Activated CD8-positive, alpha-beta memory T cell treated with anti-CD3 and anti-CD28 coated beads for 4 hours (primary cell): ENCODE results near the gene SSBP3.

Source experiments
- DNase-seq, 2 donors: peaks; one replicate each; pipeline ENCODE4 v3.0.0-alpha.2; 2020; ENCODE audit warnings: low read depth in 2 of 2

SSBP3 gene

DNA sequence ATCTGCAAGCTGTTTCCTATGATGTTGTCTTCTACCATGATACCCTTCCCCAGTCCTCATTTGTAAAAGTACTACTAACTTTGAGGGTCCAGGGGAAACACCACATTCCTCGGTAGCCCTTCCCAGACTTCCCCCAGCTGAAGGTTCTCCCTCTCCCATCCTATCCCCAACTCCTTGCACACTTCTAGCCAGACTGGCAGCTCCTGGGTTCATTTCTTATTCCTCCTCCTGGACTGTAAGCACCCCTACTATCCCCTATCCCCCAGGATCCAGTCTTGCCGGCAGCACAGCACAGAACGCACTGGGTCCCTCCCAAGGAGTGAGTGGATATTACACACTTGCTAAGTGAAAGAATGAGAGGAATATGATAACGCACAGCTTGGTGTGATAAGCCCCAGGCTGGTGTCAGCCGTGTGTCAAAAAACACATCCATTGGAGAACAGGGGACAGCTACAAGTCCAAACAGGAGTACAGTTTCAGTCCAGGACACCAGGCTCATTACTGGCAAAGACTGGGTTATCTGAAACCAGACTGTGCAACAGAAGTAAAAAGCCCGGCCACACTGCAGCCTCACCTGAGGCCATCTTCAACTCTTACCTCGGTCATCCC is 100.2 kb downstream of the SSBP3 start:
- DNase-seq = no peak

DNA sequence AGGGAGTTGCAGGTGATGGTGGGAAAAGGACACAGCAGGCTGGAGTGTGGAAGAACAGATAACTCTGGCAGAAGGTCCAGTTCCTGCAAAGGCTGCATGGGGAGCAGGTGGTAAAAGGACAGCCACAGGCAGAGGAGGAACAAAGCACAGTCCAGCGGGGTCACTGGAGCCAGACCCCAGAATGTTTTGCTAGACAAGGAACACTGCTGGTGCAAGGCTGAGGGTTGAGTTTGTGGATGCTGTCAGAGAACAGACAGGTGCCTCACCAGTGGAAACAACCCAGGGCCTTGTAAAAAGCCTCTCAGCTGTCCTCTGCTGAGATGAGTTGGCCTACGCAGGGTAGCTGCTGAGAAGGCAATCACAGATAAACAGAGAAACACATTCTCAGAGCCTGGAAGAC is 101.7 kb downstream of the SSBP3 start:
- no peak for DNase-seq

- DNase-seq = no peak
Observed at GRCh38 chr1:54302951-54303843, 103.0 kb downstream of the SSBP3 start.

- no peak for DNase-seq
Observed at GRCh38 chr1:54302549-54302948, 103.6 kb downstream of the SSBP3 start.

DNA sequence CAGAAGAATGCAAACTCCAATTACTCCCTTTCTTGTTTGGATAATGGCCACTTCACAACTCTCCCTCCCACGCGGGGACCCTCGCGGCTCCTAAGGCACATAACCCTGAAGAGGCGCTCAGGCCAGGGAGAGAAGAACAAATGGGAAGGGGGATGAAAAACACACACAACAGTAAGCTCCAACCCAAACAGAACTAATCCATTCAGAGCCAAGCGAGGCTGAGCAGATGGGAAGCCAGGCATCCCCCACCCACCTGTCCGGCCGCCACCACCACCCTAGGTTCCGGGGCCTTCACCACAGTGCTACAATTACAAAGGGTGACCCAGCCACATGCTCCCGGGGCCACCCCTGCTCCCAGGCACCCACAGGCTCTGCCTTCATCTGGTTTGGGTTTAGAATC is 104.7 kb downstream of the SSBP3 start:
- no peak for DNase-seq

GRCh38 chr1:54300401-54300800 is 105.8 kb downstream of the SSBP3 start:
- no peak for DNase-seq

DNA sequence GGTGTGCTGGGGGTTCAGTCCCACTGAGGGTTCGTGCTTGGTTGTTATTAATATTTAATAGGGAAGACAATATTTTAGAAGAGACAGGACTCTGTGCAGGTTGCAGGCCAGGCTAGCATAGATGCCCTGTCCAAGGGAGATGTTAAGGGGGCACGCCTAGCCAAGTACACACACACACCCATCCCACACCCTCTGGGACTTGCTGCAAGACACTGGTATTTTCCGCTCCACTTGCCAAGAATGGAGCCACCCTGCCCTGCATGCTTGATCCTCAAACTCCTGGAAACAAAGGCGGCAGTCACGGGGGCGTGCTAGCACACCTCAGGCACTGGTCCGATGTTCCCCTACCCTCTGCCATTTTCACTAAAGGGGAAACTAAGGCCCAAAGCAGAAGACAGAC is 107.2 kb downstream of the SSBP3 start:
- no peak for DNase-seq

DNA sequence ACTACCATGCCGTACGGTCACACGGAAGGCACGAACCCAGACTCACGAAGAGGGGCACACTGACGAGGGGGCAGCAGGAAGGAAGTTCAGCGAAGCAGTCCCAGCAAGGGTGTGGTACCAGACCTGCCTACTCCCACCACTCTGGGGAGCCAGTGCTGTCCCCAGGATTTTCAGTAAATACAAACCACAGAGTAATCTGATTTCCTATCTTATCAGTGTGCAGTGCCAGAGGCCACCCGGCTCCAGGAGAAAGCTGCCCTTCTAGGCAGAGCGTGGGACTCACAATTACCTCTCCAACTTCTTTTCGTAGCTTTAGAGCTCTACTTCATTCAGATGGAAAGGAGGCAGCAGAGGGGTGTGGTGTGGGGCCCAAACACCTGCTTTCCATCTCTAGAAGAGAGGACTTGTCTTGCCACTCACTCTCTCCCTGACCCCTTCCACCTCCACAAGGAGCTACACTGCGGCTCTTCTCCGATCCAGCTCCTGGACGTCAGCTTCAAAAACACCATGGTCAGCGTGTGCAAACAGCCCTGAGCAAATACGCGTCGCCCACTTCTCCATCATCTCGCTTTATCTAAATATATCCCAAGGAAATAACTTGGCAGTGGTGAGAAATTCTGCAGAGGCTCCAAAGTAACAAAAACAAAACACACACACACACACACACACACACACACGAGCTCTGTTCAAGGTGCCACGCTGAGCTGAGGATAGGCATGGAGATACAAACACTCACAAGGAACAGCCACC is 107.7 kb downstream of the SSBP3 start:
- DNase-seq = no peak

DNA sequence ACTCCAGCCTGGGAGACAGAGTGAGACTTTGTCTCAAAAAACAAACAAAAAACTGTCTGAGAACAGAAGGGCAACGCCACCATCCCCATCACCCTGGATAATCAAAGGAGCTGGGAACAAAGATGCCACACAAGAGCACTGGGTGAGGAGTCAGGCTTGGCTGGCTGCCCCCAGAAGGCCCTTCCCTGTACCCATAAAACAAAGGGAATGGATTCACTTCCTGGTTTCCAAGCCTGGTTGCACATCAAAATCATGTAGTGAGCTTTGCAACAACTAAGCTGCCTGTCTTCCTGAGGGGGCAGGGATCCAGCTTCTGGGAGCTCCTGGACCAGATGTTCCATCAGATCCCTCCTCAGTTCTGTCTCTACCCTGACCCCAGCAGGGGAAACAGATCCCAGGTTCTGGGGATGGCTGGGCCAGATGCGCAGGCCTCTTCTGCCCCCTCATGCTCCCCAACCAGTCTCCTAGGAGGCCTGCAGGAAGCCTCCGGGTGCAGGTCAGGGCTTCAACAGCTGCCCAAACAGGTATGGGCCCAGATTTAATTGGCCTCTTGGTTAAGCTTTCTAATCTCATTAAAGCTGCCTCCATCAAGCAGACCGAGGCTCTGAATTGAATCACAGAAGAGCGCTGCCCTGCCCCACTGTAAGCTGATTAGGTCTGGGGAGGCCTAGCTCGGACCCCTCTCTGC is 108.5 kb downstream of the SSBP3 start:
- DNase-seq = no peak

GRCh38 chr1:54296666-54297065 is 109.5 kb downstream of the SSBP3 start:
- no peak for DNase-seq

DNA sequence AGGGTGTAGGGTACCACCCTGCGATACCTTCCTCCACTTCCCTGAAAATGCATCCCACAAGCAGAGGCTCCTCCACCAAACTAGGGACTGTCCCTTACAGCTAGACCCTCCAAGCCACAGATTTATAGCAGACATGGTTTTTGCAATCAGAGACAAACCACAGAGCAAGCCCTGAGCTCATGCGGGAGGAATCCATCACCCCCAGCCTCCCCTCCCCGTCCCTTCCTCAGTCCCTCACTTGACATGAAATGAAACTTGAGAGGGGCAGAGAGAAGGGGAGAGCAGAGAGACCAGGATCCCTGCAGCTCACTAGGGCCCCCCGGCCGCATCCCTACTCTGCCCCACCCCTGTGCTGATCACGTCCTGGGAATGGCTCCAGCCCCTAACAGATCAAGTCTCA is 111.3 kb downstream of the SSBP3 start:
- no peak for DNase-seq

GRCh38 chr1:54292002-54292911 is 113.9 kb downstream of the SSBP3 start:
- DNase-seq = no peak

DNA sequence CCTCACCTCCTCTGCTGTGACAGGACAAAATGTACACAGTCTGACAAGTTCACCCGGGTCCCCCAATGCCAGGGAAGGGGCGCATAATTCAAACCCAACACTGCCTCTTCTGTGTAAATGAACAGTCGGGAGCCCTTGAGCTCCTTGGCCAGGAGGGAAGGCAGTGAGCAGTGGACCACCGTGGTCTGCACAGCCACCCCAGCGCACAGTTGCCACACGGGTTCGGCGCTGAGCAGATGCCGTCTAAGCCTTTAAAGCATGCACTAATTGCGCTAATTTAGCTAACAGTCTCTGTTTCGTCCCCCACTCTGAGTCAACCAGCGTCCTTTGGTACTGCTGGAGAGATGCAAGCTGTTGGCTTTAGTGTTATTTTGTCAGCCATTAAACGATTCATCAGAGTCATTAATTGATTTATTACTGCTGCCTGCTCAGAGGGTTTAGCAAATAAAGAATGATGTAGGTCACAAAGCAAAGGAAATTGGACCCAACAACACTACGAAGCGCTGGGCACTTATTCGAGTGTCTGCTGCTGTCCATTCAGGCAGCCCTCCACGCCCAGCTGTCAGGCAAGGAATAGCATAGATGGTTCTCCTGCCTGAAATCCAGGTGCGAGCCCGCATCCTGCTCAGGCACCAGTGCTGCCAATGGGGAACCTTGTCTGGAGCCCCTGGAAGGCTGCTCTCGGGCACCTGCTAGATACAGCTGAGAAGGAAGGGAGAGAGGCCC is 114.8 kb downstream of the SSBP3 start:
- DNase-seq = no peak

GRCh38 chr1:54290506-54291184 is 115.5 kb downstream of the SSBP3 start:
- no peak for DNase-seq

DNA sequence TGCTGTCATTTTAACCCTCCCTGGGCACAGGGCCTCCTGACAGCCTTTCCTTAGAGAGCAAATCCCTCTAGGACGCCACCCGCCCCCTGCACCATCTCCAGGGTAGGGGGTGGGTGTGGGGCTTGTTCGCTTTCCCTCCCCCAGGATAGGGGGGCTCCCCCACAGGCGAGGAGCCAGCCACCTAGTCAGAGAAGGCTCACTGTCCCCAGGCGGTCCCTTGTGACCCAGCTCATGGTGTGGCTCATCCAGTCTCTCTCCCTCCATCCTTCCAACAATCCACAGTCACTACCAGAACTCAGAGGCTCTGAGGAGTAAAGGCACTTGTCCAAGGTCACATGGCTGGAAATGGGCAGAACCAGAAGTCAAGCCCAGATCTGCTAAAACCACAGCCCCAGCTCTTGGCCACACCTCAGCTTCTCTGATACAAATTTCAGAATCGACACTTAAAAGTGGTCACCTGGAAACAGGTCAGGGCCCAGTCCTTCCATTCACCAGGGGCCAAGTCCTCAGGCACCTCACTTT is 116.4 kb downstream of the SSBP3 start:
- no peak for DNase-seq

- no peak for DNase-seq
Observed at GRCh38 chr1:54287801-54288211, 118.4 kb downstream of the SSBP3 start.

DNA sequence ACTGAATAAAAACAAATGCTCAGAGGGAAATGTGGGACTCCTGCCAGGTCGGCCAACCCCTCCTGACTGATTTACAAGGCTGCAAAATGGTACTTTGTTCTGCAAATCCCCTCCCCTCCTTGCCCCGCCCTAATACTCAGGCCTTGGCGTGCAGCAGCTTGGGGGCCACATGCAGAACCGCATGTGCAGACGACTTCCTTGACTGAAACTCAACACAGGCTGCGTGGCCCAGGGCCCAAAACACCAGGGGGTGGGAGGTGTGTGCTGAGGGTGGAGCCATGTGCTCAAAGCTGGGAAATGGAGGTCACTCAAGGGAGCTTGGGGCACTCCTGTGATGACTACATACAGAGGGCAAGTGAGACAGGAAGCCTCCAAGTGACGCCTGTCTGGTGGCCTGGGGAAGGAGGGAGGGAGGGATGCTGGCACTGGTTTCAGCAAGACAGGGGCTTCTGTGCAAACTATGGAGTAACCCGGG is 119.0 kb downstream of the SSBP3 start:
- peak; percentile 18 to 24 for DNase-seq

DNA sequence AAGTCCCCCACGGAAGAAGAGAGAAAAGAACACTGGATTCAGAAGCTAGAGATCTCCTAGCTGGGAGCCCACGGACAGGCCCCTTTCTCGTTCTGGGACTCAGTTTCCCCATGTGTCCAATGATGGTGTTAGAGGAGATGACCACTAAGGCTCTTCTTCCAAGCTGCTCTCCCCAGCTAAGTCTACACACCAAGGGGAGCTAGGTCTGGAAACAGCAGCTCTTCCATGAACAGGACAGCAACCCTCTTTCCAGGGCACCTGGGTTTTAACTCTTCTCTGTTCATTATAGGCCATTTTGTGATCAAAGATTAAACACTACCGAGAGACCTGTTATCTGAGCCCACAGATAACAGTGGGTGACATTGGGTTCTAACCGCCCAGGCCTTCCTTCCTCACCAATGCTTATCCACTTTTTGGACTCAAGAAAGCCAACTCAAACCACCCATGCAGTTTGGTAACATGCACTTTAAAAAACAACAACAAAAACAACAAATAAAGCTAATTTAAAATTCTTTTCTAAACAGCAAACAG is 120.3 kb downstream of the SSBP3 start:
- no peak for DNase-seq
